ENCODE results near the gene C1orf115.

GRCh38 chr1:220696863-220697231 lies 6.7 kb downstream of the C1orf115 start:
- TF ChIP-seq CTCF (conservative IDR thresholded peaks at IDR 0.05) (no peak), ZFX (IDR thresholded peaks at IDR 0.05) (no peak)

Measured in C4-2B (cell line).